HG03469 (cell line): ENCODE results near the gene SFR1.

Source experiments
- ATAC-seq: cut with Tn5 transposase; IDR thresholded peaks from one replicate; pipeline ENCODE4 v1.9.1; 2021; ENCODE audit warnings: mild to moderate bottlenecking, moderate library complexity, moderate number of reproducible peaks; ENCODE audit not compliant: unreplicated experiment

SFR1 gene

GRCh38 chr10:104104418-104104817 lies 17.6 kb upstream of the SFR1 start:
- ATAC-seq: no peak

GRCh38 chr10:104104926-104105325 lies 17.0 kb upstream of the SFR1 start:
- no peak for ATAC-seq

- ATAC-seq: peak; percentile 60
Measured at GRCh38 chr10:104109908-104110662, 11.9 kb upstream of the SFR1 start.

DNA sequence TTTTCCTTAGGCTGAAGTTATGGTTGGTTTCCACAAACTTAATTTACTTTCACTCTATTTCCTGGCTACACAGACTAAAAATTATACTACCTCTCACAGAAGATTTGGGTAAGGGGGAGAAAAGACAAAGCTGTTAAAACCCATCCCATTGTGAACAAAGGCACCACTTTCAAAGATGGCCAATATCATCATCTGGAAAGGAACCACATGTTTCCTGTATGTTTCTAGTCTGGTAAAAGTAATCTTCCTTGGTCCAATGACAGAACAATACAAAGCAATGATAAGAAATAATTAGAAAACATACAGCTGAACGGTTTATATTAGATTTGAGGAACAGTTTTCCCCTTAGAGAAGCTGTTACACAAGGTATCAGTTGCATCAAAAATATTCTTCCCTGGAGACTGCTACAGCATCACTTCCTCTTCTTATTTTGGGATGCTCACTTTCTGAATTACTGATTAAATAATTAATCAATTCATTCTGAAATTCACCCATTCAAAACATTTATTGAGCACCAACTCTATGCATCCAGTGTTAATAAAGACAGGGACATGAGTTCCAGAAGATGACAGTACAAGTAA lies 8.5 kb upstream of the SFR1 start:
- no peak for ATAC-seq

GRCh38 chr10:104117839-104118323 lies 4.1 kb upstream of the SFR1 start:
- ATAC-seq: no peak

- no peak for ATAC-seq
Measured at GRCh38 chr10:104119996-104120395, 2.0 kb upstream of the SFR1 start.

DNA sequence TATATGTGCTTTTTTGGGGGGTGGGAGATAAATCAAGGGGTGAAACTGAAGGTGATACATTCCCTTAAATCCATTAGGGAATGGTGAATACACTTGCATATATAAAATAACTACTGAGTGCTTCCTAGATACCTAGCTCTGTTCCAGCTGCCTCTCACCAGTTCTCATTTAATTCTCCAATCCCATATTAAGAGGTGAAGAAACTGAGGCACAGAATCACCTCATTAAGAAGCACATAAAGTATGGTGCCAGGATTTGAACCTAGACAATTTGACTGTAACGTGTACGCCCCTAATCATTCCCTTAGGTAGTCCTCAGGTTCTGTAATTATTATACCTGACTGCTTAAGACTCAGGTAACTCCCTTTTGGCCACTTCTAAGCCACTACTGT lies 1.5 kb upstream of the SFR1 start:
- ATAC-seq: no peak

- peak; percentile 29 for ATAC-seq
Measured at GRCh38 chr10:104120903-104121484, 977 bp upstream of the SFR1 start.

- ATAC-seq: no peak
Measured at GRCh38 chr10:104122225-104123107, 495 bp downstream of the SFR1 start.

- ATAC-seq: no peak
Measured at GRCh38 chr10:104123397-104123796, 1.4 kb downstream of the SFR1 start.

DNA sequence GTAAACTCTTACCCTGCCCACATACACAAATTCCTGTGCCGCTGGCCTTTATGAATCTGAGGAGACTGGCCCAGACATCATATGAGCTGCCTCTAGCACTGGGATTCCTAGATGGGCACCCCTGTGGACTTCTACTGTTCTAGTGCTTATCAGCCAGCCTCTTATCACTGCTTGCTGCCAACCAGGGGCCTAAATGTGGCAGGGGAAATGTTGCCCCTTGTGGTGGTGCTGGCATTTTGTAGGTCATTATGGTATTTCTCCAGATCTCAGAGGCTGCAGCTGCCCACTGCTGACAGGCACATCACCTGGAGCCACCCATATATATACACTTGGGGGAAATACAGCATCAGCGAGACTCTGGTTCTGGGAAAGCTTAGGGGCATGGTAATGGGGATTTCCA lies 5.4 kb downstream of the SFR1 start:
- no peak for ATAC-seq

GRCh38 chr10:104128214-104128613 lies 6.2 kb downstream of the SFR1 start:
- ATAC-seq: no peak

DNA sequence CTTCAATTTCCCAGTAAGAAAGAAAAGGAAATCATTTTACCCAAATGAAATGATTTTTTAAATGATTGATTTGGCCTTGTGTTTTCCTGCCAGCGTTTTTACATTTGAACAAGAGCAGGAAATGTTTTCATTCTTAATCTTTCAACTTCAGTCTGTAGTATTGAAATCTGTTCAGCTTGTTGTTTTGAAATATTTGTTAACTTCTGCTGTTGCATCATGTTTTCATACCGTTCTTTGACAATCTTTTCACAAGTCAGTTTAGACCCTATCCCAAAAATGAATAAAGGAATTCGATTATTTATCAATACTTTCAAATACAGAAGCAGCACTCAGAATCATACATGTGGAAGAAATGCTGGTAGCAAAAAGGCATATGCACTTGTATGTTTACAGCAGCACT lies 8.1 kb downstream of the SFR1 start:
- no peak for ATAC-seq

DNA sequence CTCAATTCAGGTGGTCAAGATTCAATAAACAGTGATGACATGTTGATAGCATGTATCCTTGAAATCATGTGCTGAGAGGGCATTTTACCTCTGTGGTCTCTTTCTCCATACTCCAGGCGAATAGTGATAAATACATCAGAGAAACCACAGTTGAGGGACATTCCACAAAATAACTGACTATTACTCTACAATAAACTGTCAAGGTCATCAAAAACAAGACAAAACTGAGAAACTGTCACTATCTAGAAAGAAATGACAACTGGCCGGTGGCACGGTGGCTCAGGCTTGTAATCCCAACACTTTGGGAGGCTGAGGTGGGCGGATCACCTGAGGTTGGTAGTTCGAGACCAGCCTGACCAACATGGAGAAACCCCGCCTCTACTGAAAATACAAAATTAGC lies 16.2 kb downstream of the SFR1 start:
- ATAC-seq: no peak

DNA sequence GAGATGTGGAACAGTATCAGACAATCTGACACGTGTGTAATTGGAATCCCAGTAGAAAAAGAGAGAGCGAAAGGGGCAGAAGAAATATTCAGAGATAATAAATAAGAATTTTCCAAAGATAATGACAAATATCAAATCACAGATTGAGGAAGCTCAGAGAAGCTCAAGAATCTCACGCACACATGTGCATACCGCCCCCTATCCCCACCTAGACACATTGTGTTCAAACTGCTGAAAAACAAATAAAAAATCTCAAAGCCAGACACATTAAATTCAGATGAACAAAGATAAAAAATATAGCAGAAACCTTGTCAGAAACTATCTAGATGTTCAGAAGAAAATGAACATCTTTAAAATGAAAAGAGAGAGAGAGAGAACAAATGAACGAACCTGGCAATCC lies 17.2 kb downstream of the SFR1 start:
- no peak for ATAC-seq

- ATAC-seq: no peak
Measured at GRCh38 chr10:104142081-104142480, 20.1 kb downstream of the SFR1 start.

DNA sequence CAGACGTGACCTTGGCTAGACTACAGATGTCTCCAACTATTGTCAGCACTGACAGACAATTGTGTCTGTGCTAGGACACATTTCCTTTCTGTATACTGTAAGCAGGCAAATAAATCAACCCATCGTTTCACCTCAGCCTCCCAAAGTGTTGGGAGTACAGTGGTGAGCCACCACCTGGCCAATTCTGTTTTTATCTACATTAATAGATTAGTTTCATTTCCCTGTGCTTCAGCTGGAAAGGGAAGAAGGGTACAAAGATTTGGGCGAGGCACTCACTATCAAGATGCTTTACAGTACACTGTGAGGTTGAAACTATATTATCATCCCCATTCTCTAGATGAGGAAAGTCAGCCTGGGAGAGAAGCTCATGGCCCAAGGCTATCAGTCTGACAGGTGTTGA lies 21.9 kb downstream of the SFR1 start:
- ATAC-seq: no peak

- ATAC-seq: no peak
Measured at GRCh38 chr10:104144931-104145330, 23.0 kb downstream of the SFR1 start.

- ATAC-seq: no peak
Measured at GRCh38 chr10:104146882-104147281, 24.9 kb downstream of the SFR1 start.

DNA sequence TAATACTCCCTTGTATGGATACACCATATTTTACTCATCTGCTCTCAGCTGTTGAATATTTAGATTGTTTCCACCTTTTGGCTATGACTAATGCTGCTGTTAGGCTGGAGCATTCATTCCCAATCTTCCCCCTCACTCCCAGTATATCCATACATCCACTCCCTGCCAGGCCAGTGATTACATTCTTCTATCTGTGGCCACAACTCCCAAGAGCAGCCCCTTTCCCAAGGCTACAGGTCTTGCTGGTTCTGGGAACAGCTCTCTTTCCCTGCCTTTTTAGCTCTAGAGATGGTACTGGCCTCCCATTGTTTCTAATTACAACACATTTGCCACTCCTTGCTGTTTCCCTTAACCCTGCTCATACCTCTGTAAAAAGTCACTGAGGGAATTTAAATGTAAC lies 28.2 kb downstream of the SFR1 start:
- no peak for ATAC-seq

DNA sequence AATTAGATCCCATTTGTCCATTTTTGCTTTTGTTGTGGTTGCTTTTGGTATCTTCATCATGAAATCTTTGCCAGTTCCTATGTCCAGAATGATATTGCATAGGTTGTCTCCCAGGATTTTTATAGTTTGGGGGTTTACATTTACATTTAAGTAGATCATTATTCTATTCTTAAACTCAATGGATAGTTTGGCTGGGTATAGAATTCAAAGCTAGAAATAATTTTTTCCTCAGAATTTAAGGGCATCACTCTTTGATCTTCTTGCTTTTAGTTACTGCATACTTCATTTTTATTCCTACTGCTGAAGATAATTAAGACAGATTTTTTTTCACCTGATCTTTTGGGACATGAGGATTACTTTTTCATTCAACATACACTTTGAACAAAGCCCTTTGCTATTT lies 29.8 kb downstream of the SFR1 start:
- ATAC-seq: no peak
